GM12873 (cell line): ENCODE measurements around the gene ADORA1.

Experiments
- TF ChIP-seq, protein P1 (sequence below): IDR thresholded peaks from 2 replicates; pipeline ENCODE4 v1.5.1; 2012; ENCODE audit warnings: low read depth, mild to moderate bottlenecking, moderate library complexity, low read length, control low read depth; ENCODE audit not compliant: insufficient read depth; ENCODE audit errors: missing control alignments

Gene ADORA1

DNA sequence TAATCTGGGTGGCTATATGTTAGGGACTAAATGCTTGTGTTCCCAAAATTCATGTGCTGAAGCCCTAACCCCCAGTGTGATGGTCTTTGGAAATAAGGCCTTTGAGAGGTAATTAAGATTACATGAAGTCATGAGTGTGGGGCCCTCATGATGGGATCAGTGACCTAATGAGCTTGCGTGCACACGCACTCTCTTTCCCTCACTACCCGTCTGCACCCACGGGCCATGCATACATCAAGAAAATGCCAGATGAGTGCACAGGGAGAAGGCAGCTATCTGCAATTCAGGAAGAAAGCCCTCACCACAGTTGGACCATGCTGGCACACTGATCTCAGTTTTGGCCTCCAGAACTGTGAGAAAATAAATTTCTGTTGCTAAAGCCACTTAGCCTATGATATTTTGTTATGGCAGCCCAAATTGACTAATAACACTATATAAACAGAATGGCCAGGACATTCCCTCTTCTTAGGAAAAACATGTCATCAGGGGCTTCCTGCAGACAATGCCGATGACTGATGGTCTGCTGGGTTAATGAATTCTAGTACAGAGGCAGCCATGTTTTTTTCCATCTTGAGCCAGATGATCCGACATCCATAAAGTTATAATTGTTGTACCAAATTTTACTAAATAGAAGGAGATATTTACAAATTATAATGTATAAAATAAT is 23.6 kb upstream of the ADORA1 start:
- TF ChIP-seq, protein P1, sequence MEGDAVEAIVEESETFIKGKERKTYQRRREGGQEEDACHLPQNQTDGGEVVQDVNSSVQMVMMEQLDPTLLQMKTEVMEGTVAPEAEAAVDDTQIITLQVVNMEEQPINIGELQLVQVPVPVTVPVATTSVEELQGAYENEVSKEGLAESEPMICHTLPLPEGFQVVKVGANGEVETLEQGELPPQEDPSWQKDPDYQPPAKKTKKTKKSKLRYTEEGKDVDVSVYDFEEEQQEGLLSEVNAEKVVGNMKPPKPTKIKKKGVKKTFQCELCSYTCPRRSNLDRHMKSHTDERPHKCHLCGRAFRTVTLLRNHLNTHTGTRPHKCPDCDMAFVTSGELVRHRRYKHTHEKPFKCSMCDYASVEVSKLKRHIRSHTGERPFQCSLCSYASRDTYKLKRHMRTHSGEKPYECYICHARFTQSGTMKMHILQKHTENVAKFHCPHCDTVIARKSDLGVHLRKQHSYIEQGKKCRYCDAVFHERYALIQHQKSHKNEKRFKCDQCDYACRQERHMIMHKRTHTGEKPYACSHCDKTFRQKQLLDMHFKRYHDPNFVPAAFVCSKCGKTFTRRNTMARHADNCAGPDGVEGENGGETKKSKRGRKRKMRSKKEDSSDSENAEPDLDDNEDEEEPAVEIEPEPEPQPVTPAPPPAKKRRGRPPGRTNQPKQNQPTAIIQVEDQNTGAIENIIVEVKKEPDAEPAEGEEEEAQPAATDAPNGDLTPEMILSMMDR = no peak

DNA sequence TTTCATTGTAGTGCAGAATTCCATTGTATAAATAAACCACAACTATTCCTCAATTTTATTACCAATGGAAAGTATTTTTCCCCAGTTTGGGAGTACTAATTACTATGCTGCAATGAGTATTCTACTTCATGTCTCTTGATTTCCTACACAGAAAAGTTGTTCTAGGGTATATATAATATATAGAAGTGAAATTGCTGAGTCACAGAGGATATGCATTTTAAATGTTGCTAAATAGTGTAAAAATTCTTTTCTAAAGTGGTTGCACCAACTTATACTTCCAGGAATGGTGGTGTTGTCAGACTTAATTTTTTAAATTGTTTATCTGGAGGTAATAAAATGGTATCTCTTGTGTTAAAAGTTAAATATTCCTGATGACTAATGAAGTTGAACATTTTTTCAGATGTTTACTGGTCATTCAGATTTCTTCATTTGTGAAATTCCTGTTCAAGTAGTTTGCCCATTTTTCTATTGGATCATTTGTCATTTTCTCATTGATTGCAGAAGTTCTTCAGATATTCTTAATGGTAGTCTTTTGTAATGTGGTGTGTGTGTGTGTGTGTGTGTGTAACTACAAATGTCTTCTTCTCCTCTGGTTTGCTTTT is 22.6 kb upstream of the ADORA1 start:
- TF ChIP-seq, protein P1 = no peak

DNA sequence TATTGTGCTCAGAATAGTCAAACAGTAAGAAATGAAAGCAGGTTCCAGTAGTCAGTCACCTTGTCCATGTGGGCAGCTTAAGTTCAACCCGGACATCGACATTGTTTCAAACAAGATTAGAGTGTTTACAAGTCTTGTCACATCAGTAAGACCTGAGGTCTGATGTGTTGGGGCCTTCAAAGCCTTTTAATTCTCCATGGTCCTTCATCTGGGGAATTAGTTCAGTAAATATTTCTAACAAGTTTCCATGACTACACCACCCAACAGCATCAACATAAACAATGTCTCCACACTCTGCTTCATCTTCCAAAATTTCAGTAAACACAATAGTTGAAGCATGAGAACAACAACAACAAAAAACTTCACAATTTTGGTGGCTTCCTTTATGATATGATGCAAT is 15.1 kb upstream of the ADORA1 start:
- TF ChIP-seq, protein P1 = no peak

DNA sequence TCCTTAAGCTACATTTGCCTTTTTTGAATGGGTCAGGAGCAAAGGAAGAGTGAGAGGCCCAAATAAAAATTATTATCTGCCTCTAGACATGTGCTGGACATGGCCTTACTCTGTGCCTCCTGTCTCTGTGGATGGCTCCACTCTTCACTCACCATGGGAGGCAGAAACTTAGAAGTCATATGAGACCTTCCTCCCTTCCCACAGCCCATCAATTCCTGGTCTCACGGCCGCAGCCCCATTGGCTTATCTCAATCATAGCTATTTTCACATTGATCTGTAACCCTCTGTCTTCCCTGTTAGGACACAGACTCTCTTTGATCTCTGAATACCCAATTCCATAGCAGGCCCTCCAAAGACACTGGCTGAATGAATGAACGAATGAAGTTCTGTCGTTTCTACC is 14.2 kb upstream of the ADORA1 start:
- TF ChIP-seq, protein P1 = no peak

DNA sequence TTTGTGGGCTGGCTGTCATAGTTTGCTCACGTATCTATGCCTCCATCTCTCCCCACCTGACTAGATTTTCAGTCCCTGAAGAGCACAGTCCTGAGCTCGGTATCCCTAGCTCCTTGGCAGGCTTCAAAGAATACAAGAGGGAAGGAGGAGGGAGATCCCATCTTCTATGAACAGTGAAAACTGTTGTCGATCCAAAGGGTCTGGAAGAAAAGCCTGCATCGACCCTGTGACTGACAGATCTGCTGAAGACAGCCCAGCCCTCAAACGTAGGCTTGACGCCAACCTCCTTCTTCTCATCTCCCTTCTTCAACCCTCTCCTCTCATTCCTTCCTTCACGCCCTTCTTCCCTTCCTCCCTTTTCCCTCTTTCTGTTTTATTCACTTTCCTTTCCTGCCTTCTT is 13.3 kb upstream of the ADORA1 start:
- TF ChIP-seq, protein P1 = no peak

DNA sequence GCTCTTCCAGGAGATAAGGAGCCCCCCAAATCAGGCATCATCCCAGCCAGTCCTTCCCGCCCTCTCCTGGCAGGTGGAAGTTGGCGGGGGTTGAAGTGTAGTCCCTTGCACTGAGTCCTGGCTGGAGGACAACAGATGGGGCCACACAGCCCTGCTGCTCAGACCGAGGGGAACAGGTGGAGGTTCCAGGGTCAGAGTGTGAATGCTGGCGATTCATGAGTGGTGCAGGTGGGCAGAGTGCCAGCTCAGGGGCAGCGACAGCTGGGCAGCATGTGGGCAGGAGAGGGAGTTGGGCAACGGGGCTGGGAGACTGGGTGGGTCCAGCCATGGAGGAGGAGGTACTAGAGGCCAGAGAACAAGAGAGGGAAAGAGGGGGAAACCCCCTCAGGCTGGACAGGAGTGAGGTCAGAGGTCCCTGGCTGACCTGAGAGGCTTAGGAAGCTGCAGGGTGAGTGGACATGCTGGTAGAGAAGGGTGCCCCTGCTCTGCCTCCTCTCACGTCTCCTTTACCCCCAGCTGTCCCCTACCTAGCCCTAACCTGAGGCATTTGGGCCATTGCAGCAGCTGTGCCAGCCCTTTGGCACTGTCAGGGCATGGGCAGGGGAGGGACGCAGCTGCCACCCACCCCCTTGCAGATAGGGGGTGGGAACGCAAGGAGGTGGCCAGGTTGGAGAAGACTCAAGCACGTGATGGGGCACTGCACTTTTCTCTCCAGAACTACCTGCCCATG is 11.3 kb upstream of the ADORA1 start:
- TF ChIP-seq, protein P1 = no peak
